HL-60/S4 treated with retinoic acid at 250 ng/mL for 4 days and 3 days (cell line): ENCODE measurements around the gene CRYGN.

Experiments used
- in situ Hi-C: fragments of 300-500 bp; cut with MboI; formaldehyde crosslinking; loops from 2 replicates; pipeline ENCODE4 v1.7.0; 2022; ENCODE audit warnings: low sequenced_read_pairs

CRYGN gene

GRCh38 chr7:151427705-151428377 lies 12.1 kb downstream of the CRYGN start:
- in situ Hi-C loops, result no loop called here

DNA sequence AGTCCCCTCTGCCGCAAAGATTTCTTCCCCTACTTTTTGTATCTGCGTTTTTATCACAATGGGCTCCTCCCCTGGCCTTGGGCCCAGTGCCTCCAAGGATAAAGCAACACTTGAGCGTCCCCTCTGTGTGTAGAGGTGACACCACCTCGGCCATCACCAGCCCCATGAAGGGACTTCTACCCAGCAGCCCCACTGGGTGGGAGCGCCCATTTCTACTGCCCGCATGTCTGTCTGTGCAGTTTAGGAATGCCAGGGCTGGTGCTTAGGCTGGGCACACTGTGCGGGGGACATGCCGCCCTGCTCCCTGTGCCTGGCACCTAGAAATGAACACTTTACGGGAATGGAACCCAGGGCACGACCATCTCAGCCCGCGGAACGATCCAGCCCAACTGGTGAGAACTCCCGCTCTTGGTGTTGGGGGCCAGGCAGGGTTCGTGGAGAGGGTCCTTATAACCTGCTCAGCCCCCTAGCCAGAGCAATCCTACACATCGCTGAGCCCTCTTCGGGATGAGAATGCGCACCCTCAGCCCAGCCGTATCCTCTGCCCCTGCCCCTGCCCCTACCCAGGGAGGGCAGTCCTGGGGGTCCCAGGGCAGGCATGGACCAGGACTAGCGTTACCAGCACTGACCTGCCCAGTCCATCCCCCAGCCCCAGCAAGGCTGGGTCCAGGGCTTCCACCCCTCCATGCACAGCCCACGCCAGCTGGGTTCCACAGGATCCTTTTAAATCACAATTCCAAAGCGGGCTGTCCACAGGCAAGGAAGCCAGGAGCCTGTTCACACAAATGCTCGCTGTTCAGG lies 12.8 kb downstream of the CRYGN start:
- in situ Hi-C loops, result no loop called here

GRCh38 chr7:151426441-151426903 lies 13.5 kb downstream of the CRYGN start:
- in situ Hi-C loops, result no loop called here

GRCh38 chr7:151425670-151426440 lies 14.1 kb downstream of the CRYGN start:
- in situ Hi-C loops, result no loop called here

- in situ Hi-C loops, result no loop called here
Observed at GRCh38 chr7:151424799-151425198, 15.1 kb downstream of the CRYGN start.

DNA sequence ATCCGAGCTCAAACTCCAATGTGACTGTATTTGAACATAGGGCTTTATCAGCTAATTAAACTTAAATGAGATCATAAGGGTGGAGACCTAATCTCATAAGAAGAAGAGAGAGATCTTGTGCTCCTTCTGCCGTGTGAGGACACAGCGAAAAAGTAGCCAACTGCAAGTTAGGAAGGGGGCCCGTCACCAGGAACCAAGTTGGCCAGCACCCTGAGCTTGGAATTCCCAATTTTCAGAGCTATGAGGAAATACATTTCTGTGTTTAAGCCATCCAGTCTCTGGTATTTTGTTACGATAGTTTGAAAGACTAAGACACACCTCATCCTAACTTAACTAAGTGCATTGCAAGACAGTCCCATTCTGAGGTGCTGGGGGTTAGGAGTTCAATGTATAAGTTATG lies 16.0 kb downstream of the CRYGN start:
- in situ Hi-C loops, result no loop called here

GRCh38 chr7:151423226-151423625 lies 16.7 kb downstream of the CRYGN start:
- in situ Hi-C loops, result no loop called here

DNA sequence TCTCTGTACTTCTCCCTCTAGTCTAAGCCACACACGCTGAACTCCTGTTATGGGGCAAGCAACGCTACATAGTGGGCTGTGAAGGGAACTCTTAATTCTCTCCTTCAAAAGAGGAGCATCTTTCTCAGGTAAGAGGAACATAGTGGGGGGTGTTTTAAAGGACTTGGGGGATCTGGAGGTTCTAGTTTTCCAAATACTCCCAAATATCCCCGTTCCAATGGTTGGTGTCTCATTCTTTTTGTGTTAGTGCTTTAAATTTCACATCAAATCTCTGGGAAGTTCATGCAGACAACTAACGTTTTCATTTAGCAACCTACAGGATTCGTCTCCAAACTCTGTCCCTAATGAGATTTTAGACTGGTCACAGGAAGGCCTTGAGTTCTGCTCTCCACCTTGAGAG lies 17.7 kb downstream of the CRYGN start:
- in situ Hi-C loops, result no loop called here

- in situ Hi-C loops, result no loop called here
Observed at GRCh38 chr7:151420144-151420543, 19.8 kb downstream of the CRYGN start.

GRCh38 chr7:151416941-151417315 lies 23.0 kb downstream of the CRYGN start:
- in situ Hi-C loops, result no loop called here

- in situ Hi-C loops, result no loop called here
Observed at GRCh38 chr7:151416112-151416940, 23.6 kb downstream of the CRYGN start.

- in situ Hi-C loops, result no loop called here
Observed at GRCh38 chr7:151415375-151416105, 24.4 kb downstream of the CRYGN start.

DNA sequence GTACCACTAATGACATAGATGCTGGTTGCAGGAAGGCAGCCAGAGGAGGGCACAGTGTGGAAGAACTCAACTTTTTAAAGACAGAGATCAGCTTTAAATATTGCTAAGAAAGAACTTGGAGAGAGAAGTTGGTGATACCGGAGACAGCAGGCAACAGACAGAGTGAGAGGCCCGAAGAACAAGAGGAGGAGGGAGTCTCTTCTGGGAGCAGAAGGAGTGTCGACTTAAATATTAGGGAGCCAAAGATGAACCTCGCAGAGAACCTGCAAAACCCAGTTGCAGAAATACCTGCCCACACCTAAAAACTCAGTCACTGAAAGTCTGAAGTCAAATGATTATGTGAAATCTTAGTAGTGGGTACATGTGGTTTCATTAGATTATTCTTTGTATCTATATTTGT lies 26.7 kb downstream of the CRYGN start:
- in situ Hi-C loops, result no loop called here

DNA sequence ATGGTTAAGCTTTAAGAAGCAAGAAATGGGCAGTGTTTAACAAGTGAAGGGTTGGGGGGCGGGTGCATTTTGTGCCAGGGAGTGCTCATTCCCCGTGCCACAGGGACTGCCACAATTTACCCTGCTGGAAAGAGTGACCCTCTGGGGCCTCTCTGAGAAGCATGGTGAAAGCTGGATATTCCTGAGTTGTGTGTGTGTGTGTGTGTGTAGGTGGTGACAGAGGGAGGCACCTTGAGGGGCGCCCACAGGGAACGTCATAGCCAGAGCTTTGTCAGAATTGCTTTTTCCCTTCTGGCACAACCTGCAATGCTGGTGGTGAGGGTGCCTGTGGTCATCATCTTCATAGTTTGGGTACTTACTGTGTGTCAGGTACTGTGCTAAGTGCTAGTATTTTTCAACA lies 27.6 kb downstream of the CRYGN start:
- in situ Hi-C loops, result no loop called here

DNA sequence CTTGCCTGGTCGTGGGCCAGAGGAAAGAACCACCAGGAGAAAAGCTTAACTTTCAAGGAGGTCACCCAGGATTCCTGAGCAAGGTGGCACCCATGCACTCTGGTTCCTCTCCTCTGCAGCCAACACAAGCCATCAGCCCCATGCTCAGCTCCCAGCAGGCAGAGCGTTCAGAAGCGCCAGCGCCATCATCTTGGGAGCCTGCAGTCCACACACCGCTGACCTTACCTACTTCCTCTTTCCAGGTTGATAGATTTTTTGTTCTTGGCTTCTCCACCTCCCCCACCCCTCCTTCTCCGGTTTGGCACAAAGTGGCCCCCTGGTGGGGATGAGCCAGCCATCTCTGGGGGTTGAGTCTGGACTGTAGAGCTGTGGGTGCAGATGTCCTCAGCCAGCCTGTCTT lies 28.4 kb downstream of the CRYGN start:
- in situ Hi-C loops, result no loop called here

DNA sequence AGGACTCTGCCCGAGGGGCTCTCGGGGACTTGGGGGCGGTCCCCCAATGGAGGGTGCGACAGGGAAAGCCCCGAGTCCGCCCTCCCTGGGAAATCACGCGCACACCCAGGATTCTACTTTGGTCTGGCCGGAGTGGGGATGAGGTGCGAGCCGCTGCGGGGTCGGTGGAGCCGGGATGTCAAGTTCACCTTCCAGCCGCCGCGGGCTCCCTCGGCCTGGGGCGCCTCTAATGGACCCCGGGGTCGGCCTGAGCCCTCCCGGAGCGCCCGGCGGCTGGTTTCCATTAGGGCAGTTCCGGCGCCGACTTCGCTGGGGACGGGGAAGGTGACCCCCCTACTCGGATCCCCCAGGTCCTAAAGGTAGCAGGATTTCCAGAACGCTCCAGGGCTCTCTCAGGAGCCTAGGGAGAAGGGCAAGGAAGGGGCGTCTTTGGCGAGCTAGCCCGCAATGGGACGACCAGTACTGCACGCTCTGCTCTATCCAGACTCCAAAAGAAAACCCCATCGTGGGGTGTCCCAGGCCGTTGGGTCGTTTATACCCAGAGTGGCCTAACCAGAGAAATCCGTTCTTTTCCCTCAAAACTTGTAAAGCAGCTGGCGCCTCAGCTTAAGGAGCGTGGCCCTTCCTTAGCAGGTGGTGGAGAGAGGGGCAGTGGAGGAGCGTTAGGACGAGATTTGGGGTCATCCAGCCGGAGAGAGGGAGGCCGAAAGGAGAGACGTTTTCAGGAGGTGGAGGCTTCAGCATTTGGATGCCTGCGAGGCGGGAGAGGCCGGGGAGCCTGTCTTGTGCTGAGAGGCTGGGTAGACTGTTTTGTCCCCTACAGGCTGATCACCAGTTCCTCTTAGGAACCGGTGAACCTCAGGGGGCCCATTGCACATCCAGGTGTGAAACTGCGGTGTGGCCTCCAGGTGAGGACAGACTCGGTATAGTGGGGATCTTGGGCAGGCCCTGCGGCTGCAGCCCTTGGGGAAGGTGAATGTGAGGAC lies 29.2 kb downstream of the CRYGN start:
- in situ Hi-C loops, result no loop called here

- in situ Hi-C loops, result no loop called here
Observed at GRCh38 chr7:151409667-151410404, 30.1 kb downstream of the CRYGN start, which contains the start of gene WDR86. TSS of gene WDR86 (minus strand) at chr7:151410038. CDS start at chr7:151409589, 449 bp downstream.
